WTC11 (cell line): ENCODE measurements around the gene TSLP. TPM values are rescaled to one million over a fixed set of nuclear protein-coding genes. Genes with fewer than 3 reads are reported as not detected.

Source experiments
- ATAC-seq: fragments of 200-7000 bp; cut with Tn5 transposase; 2 replicates; pipeline ENCODE4 v1.10.0; 2021; ENCODE audit warnings: mild to moderate bottlenecking, moderate library complexity
- CTCF ChIA-PET: fragments of 300-600 bp; sonication (Branson Sonifier 250); formaldehyde crosslinking; loops from one replicate; lab custom pipeline; 2021; ENCODE audit warnings: antibody characterized with exemption; lab: Charles Lee
- POLR2A ChIA-PET: fragments of 350-600 bp; sonication (Branson Sonifier 250); formaldehyde crosslinking; loops from one replicate; lab custom pipeline; 2021; ENCODE audit warnings: antibody characterized with exemption; lab: Charles Lee
- DNase-seq: peaks from one replicate; pipeline ENCODE4 v3.0.0; 2021; ENCODE audit warnings: low spot score
- H3K27ac Mint-ChIP-seq: 2 replicates; pipeline ENCODE4 v1.8.0; 2021; ENCODE audit warnings: mixed read lengths
- H3K27me3 Mint-ChIP-seq: 2 replicates; pipeline ENCODE4 v1.8.0; 2021; ENCODE audit warnings: low read depth, mild to moderate bottlenecking, moderate library complexity, mixed read lengths
- H3K36me3 Mint-ChIP-seq: 2 replicates; pipeline ENCODE4 v1.8.0; 2021; ENCODE audit warnings: mixed read lengths
- H3K4me1 Mint-ChIP-seq: 2 replicates; pipeline ENCODE4 v1.8.0; 2022; ENCODE audit warnings: mixed read lengths
- H3K4me3 Mint-ChIP-seq: 2 replicates; pipeline ENCODE4 v1.8.0; 2021; ENCODE audit warnings: mild to moderate bottlenecking, moderate library complexity, mixed read lengths
- H3K9me3 Mint-ChIP-seq: 2 replicates; pipeline ENCODE4 v1.8.0; 2021; ENCODE audit warnings: mixed read lengths
- ATF1 ChIP-seq: sonication (generic); formaldehyde crosslinking; IDR thresholded peaks from 2 replicates; pipeline ENCODE4 v1.8.1; 2023; ENCODE audit warnings: mild to moderate bottlenecking, moderate library complexity, missing genetic modification reagents
- CREB1 ChIP-seq: sonication (generic); formaldehyde crosslinking; IDR thresholded peaks from 2 replicates; pipeline ENCODE4 v1.8.0; 2023; ENCODE audit warnings: mild to moderate bottlenecking, missing genetic modification reagents
- FOXP1 ChIP-seq: sonication (generic); formaldehyde crosslinking; IDR thresholded peaks from 2 replicates; pipeline ENCODE4 v1.8.0; 2022; ENCODE audit warnings: missing genetic modification reagents, mild to moderate bottlenecking, moderate library complexity, borderline replicate concordance
- PRRX2 ChIP-seq: fragments of 250-450 bp; sonication (Bioruptor Pico); IDR thresholded peaks from 2 replicates; pipeline ENCODE4 v1.8.0; 2021; ENCODE audit warnings: mild to moderate bottlenecking
- RELA ChIP-seq: sonication (generic); formaldehyde crosslinking; IDR thresholded peaks from 2 replicates; pipeline ENCODE4 v1.8.1; 2022; ENCODE audit warnings: missing genetic modification reagents, mild to moderate bottlenecking, borderline replicate concordance
- SOX15 ChIP-seq: fragments of 250-450 bp; sonication (Bioruptor Pico); IDR thresholded peaks from 2 replicates; pipeline ENCODE4 v1.9.0; 2021; ENCODE audit warnings: mild to moderate bottlenecking
- SP1 ChIP-seq: sonication (generic); formaldehyde crosslinking; conservative IDR thresholded peaks from 2 replicates; pipeline ENCODE4 v1.8.1; 2022; ENCODE audit warnings: missing genetic modification reagents
- TCF7 ChIP-seq: sonication (generic); formaldehyde crosslinking; IDR thresholded peaks from 2 replicates; pipeline ENCODE4 v1.8.0; 2022; ENCODE audit warnings: mild to moderate bottlenecking, low read depth, missing genetic modification reagents, moderate library complexity
- ZBTB21 ChIP-seq: sonication (generic); formaldehyde crosslinking; IDR thresholded peaks from 2 replicates; pipeline ENCODE4 v1.8.1; 2023; ENCODE audit warnings: mild to moderate bottlenecking, missing genetic modification reagents, borderline replicate concordance
- ZNF138 ChIP-seq: sonication (generic); formaldehyde crosslinking; conservative IDR thresholded peaks from 2 replicates; pipeline ENCODE4 v1.8.1; 2022; ENCODE audit warnings: mild to moderate bottlenecking, moderate library complexity, missing genetic modification reagents
- ZNF232 ChIP-seq: sonication (generic); formaldehyde crosslinking; IDR thresholded peaks from 2 replicates; pipeline ENCODE4 v1.8.0; 2022; ENCODE audit warnings: mild to moderate bottlenecking, missing genetic modification reagents
- ZNF263 ChIP-seq: sonication (generic); formaldehyde crosslinking; IDR thresholded peaks from 2 replicates; pipeline ENCODE4 v1.8.1; 2022; ENCODE audit warnings: low read depth, mild to moderate bottlenecking, moderate library complexity, missing genetic modification reagents
- total RNA-seq: library from RNA; stranded (reverse); gene quantifications from 3 replicates; pipeline ENCODE4 v1.2.3, GENCODE V29; 2021
- TF ChIP-seq, protein P1 (sequence below): sonication (generic); formaldehyde crosslinking; IDR thresholded peaks from 2 replicates; pipeline ENCODE4 v1.8.0; 2022; ENCODE audit warnings: mild to moderate bottlenecking, missing genetic modification reagents
- TF ChIP-seq, protein P2 (sequence below): fragments of 250-450 bp; sonication (Bioruptor Pico); IDR thresholded peaks from 2 replicates; pipeline ENCODE4 v1.9.0; 2021; ENCODE audit warnings: moderate library complexity, mild to moderate bottlenecking, inconsistent platforms, borderline replicate concordance
- TF ChIP-seq, protein P3 (sequence below): sonication (generic); formaldehyde crosslinking; IDR thresholded peaks from 2 replicates; pipeline ENCODE4 v1.8.0; 2023; ENCODE audit warnings: missing genetic modification reagents
- TF ChIP-seq, protein P4 (sequence below): sonication (generic); formaldehyde crosslinking; IDR thresholded peaks from 2 replicates; pipeline ENCODE4 v1.8.1; 2023; ENCODE audit warnings: mild to moderate bottlenecking, moderate library complexity, missing genetic modification reagents
- TF ChIP-seq, protein P5 (sequence below): fragments of 250-450 bp; sonication (Bioruptor Pico); IDR thresholded peaks from 2 replicates; pipeline ENCODE4 v2.1.2; 2022; ENCODE audit warnings: mild to moderate bottlenecking, moderate library complexity
- TF ChIP-seq, protein P6 (sequence below): sonication (generic); formaldehyde crosslinking; conservative IDR thresholded peaks from 2 replicates; pipeline ENCODE4 v1.8.1; 2022; ENCODE audit warnings: mild to moderate bottlenecking, missing genetic modification reagents
- TF ChIP-seq, protein P7 (sequence below): sonication (generic); formaldehyde crosslinking; IDR thresholded peaks from 2 replicates; pipeline ENCODE4 v1.8.1; 2023; ENCODE audit warnings: mild to moderate bottlenecking, missing genetic modification reagents
- TF ChIP-seq, protein P8 (sequence below): sonication (generic); formaldehyde crosslinking; IDR thresholded peaks from 2 replicates; pipeline ENCODE4 v1.8.0; 2022; ENCODE audit warnings: mild to moderate bottlenecking, missing genetic modification reagents
- TF ChIP-seq, protein P9 (sequence below): sonication (generic); formaldehyde crosslinking; IDR thresholded peaks from 2 replicates; pipeline ENCODE4 v1.8.1; 2022; ENCODE audit warnings: mild to moderate bottlenecking, missing genetic modification reagents, moderate library complexity, borderline replicate concordance

Gene TSLP
- total RNA-seq, 1 experiment from 2014 or later = 0.87 TPM

DNA sequence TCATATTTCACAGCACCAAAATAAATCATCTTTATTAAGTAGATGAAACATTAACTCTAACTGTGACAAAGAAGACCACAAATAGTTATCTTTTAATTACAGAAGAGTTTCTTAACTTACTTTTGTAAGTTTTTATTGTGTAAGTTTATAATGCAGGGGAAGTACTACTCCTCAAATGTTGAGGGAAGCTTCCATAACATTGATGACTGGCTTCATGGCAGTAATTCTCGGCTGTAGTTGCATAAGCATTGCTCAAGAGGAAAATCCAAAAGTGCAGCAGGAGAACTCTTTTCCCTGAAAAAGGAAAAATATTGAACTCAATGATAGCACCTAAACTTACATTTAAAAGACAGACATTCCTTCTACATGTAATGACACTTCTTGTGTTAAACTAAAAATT is 4.6 kb downstream of the TSLP start:
- TF ChIP-seq ZNF232 (CRISPR knock-in tag) = no peak
- TF ChIP-seq, protein P1, sequence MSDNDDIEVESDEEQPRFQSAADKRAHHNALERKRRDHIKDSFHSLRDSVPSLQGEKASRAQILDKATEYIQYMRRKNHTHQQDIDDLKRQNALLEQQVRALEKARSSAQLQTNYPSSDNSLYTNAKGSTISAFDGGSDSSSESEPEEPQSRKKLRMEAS = no peak
- TF ChIP-seq, protein P2, sequence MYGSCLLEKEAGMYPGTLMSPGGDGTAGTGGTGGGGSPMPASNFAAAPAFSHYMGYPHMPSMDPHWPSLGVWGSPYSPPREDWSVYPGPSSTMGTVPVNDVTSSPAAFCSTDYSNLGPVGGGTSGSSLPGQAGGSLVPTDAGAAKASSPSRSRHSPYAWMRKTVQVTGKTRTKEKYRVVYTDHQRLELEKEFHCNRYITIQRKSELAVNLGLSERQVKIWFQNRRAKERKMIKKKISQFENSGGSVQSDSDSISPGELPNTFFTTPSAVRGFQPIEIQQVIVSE (CRISPR knock-in tag) = no peak
- no peak for TF ChIP-seq CREB1
- no peak for TF ChIP-seq SP1 (CRISPR knock-in tag)
- no peak for TF ChIP-seq ZNF263 (CRISPR knock-in tag)
- TF ChIP-seq, protein P3, sequence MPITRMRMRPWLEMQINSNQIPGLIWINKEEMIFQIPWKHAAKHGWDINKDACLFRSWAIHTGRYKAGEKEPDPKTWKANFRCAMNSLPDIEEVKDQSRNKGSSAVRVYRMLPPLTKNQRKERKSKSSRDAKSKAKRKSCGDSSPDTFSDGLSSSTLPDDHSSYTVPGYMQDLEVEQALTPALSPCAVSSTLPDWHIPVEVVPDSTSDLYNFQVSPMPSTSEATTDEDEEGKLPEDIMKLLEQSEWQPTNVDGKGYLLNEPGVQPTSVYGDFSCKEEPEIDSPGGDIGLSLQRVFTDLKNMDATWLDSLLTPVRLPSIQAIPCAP = no peak
- TF ChIP-seq, protein P4, sequence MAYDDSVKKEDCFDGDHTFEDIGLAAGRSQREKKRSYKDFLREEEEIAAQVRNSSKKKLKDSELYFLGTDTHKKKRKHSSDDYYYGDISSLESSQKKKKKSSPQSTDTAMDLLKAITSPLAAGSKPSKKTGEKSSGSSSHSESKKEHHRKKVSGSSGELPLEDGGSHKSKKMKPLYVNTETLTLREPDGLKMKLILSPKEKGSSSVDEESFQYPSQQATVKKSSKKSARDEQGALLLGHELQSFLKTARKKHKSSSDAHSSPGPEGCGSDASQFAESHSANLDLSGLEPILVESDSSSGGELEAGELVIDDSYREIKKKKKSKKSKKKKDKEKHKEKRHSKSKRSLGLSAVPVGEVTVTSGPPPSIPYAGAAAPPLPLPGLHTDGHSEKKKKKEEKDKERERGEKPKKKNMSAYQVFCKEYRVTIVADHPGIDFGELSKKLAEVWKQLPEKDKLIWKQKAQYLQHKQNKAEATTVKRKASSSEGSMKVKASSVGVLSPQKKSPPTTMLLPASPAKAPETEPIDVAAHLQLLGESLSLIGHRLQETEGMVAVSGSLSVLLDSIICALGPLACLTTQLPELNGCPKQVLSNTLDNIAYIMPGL (CRISPR knock-in tag) = no peak
- TF ChIP-seq RELA (CRISPR knock-in tag) = no peak
- TF ChIP-seq, all 79 proteins: peak for 0
- no peak for ATAC-seq
- CTCF ChIA-PET = no interaction called here

DNA sequence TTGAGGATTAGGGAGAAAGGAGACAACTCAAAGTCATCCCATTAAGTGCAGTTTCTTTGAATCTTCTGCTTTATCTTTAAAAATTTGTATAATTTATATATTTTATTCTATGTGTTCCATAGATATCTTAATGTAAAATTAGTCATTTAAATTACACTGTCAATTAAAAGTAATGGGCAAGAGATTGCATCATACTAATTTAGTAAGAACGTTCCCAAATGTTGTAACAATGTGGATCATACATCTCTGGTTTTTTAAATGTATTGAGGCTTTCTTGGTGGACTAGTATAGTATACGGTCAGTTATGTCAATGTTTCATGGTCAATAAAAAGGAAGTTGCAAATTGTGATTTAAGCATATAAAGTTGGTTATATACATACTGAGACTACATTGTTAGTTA is 6.2 kb downstream of the TSLP start:
- H3K27ac Mint-ChIP-seq = no peak overlapping the region
- DNase-seq (no peak), ATAC-seq (no peak)
- ChIA-PET CTCF (no interaction called here), POLR2A (no interaction called here)
- no peaks in the 10 kb centered on the region for H3K9me3 Mint-ChIP-seq
- peaks cover 48% of the 10 kb centered on the region for H3K27me3 Mint-ChIP-seq
- H3K4me1 Mint-ChIP-seq = peaks cover 11% of the 10 kb centered on the region
- TF ChIP-seq, protein P5, sequence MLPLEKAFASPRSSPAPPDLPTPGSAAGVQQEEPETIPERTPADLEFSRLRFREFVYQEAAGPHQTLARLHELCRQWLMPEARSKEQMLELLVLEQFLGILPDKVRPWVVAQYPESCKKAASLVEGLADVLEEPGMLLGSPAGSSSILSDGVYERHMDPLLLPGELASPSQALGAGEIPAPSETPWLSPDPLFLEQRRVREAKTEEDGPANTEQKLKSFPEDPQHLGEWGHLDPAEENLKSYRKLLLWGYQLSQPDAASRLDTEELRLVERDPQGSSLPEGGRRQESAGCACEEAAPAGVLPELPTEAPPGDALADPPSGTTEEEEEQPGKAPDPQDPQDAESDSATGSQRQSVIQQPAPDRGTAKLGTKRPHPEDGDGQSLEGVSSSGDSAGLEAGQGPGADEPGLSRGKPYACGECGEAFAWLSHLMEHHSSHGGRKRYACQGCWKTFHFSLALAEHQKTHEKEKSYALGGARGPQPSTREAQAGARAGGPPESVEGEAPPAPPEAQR = no peak
- no peak for TF ChIP-seq SOX15 (CRISPR knock-in tag)
- TF ChIP-seq, protein P6, sequence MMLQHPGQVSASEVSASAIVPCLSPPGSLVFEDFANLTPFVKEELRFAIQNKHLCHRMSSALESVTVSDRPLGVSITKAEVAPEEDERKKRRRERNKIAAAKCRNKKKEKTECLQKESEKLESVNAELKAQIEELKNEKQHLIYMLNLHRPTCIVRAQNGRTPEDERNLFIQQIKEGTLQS = no peak
- no peak for TF ChIP-seq ZBTB21 (CRISPR knock-in tag)
- no peak for TF ChIP-seq ATF1
- TF ChIP-seq, protein P7, sequence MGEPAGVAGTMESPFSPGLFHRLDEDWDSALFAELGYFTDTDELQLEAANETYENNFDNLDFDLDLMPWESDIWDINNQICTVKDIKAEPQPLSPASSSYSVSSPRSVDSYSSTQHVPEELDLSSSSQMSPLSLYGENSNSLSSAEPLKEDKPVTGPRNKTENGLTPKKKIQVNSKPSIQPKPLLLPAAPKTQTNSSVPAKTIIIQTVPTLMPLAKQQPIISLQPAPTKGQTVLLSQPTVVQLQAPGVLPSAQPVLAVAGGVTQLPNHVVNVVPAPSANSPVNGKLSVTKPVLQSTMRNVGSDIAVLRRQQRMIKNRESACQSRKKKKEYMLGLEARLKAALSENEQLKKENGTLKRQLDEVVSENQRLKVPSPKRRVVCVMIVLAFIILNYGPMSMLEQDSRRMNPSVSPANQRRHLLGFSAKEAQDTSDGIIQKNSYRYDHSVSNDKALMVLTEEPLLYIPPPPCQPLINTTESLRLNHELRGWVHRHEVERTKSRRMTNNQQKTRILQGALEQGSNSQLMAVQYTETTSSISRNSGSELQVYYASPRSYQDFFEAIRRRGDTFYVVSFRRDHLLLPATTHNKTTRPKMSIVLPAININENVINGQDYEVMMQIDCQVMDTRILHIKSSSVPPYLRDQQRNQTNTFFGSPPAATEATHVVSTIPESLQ (CRISPR knock-in tag) = no peak
- no peaks in the 10 kb centered on the region for H3K36me3 Mint-ChIP-seq
- H3K4me3 Mint-ChIP-seq = no peak overlapping the region

More for the DNA sequence above, 4.6 kb downstream of the TSLP start:
- Mint-ChIP-seq H3K4me3 (no peak overlapping the region), H3K36me3 (no peaks in the 10 kb centered on the region), H3K27ac (no peak overlapping the region), H3K4me1 (peaks cover 13% of the 10 kb centered on the region), H3K27me3 (peaks cover 55% of the 10 kb centered on the region), H3K9me3 (no peaks in the 10 kb centered on the region)
- DNase-seq = no peak
- POLR2A ChIA-PET = no interaction called here

DNA sequence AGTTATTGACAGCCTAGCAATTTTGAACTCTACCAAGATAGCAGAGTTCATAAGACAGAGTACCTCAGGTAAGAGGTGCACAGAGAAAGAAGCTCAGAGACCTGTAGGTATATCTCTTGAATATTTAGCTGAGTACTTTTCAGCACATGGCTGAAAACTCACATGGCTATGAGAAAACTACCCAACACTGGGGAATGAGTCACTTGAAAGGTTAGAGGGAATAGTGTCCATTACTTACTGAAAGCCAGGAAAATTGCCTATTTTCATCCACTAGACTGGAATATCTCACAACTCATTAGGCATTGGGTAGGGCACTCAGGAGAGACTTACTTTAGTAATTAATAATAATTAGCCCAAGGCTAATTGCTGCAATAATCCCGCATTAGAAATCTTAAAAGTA is 8.3 kb downstream of the TSLP start:
- no peaks in the 10 kb centered on the region for H3K4me1 Mint-ChIP-seq
- no peak for DNase-seq
- no peak overlapping the region for H3K4me3 Mint-ChIP-seq
- CTCF ChIA-PET = no interaction called here
- no peak for ATAC-seq
- no peaks in the 10 kb centered on the region for H3K9me3 Mint-ChIP-seq
- POLR2A ChIA-PET = no interaction called here
- H3K36me3 Mint-ChIP-seq = no peaks in the 10 kb centered on the region
- no peak overlapping the region for H3K27ac Mint-ChIP-seq
- peaks cover 32% of the 10 kb centered on the region for H3K27me3 Mint-ChIP-seq
- TF ChIP-seq, protein P8, sequence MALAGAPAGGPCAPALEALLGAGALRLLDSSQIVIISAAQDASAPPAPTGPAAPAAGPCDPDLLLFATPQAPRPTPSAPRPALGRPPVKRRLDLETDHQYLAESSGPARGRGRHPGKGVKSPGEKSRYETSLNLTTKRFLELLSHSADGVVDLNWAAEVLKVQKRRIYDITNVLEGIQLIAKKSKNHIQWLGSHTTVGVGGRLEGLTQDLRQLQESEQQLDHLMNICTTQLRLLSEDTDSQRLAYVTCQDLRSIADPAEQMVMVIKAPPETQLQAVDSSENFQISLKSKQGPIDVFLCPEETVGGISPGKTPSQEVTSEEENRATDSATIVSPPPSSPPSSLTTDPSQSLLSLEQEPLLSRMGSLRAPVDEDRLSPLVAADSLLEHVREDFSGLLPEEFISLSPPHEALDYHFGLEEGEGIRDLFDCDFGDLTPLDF (CRISPR knock-in tag) = no peak
- TF ChIP-seq FOXP1 (CRISPR knock-in tag) (no peak), ZNF138 (CRISPR knock-in tag) (no peak), PRRX2 (no peak), TCF7 (CRISPR knock-in tag) (no peak)
- TF ChIP-seq, protein P5 = no peak
- TF ChIP-seq, protein P9, sequence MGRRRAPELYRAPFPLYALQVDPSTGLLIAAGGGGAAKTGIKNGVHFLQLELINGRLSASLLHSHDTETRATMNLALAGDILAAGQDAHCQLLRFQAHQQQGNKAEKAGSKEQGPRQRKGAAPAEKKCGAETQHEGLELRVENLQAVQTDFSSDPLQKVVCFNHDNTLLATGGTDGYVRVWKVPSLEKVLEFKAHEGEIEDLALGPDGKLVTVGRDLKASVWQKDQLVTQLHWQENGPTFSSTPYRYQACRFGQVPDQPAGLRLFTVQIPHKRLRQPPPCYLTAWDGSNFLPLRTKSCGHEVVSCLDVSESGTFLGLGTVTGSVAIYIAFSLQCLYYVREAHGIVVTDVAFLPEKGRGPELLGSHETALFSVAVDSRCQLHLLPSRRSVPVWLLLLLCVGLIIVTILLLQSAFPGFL = no peak
